BJ (cell line): ENCODE data around the gene TNFSF11. TPM values are rescaled to one million over a fixed set of nuclear protein-coding genes. Genes with fewer than 3 reads are reported as not detected.

Source experiments
- CTCF ChIA-PET: fragments of 350-600 bp; formaldehyde crosslinking; extraction: SDS; loops from one replicate; lab custom pipeline; 2021; ENCODE audit warnings: antibody characterized with exemption, inconsistent platforms; lab: Yijun Ruan, JAX
- POLR2A ChIA-PET: fragments of 300-600 bp; sonication (Branson Sonifier 250); formaldehyde crosslinking; extraction: SDS; loops from one replicate; lab custom pipeline; 2021; ENCODE audit warnings: antibody characterized with exemption; lab: Charles Lee
- DNase-seq: peaks from one replicate; pipeline ENCODE4 v3.0.0-alpha.2; 2011; ENCODE audit warnings: low read depth
- H3K27me3 ChIP-seq: 2 replicates; pipeline ENCODE4 v1.6.0; 2011; ENCODE audit warnings: low read length; ENCODE audit not compliant: control insufficient read depth, insufficient read depth
- H3K36me3 ChIP-seq: 2 replicates; pipeline ENCODE4 v1.5.1; 2011; ENCODE audit warnings: low read length; ENCODE audit not compliant: control insufficient read depth, insufficient read depth
- H3K4me3 ChIP-seq: 2 replicates; pipeline ENCODE4 v1.5.1; 2011; ENCODE audit warnings: low read depth, mild to moderate bottlenecking, control low read depth, low read length
- CTCF ChIP-seq: IDR thresholded peaks from 2 replicates; pipeline ENCODE4 v1.5.1; 2011; ENCODE audit warnings: low read depth, mild to moderate bottlenecking, control low read depth, inconsistent platforms, low read length, moderate library complexity; ENCODE audit not compliant: insufficient read depth
- polyA plus RNA-seq: library from polyadenylated mRNA; depleted of rRNA; stranded (reverse); fragments of >200 nt; gene quantifications from 2 replicates; pipeline ENCODE4 v1.2.3, GENCODE V29; 2011

Gene TNFSF11
- polyA plus RNA-seq, 1 experiment: not detected

DNA sequence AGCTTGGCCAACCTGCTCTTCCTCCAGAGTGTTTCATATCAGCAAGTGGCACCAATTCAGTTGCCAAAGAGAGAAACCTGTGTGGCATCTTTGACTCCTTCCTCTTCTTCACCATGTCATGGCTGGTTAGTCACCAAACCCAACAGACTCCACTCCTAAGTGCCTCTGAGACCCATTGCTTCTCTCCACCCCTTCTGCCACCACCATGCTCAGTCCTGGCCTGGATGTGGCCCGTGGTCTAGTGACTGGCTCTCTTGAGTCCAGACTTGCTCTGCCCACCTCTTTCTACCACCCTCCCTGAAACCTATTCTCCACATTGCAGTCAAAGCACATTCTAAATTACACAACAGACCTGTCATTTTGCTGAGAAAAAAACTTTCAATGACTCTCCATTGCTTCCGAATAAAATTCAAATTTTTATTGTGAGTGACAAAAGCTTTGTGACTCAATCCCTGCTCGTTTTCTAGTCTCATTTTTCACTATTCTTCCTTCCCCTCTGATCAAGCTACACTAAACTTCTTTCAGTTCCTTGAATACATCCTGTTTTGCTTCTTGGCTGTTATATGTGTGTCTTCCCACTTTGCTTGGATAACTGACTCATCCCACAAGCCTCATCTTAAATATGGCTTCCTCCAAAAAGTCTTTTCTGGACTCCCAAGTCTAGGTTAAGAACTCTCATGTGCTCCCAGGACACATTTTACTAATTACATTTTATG lies 12.0 kb upstream of the TNFSF11 start:
- Histone ChIP-seq H3K4me3 (no peak overlapping the region), H3K27me3 (no peaks in the 10 kb centered on the region), H3K36me3 (no peaks in the 10 kb centered on the region)
- POLR2A ChIA-PET: no interaction called here
- TF ChIP-seq CTCF: no peak
- DNase-seq: no peak
- CTCF ChIA-PET: no interaction called here

GRCh38 chr13:42567906-42568305 lies 6.0 kb upstream of the TNFSF11 start:
- POLR2A ChIA-PET: no interaction called here

GRCh38 chr13:42569576-42570344 lies 4.2 kb upstream of the TNFSF11 start:
- POLR2A ChIA-PET: no interaction called here
- CTCF ChIA-PET: no interaction called here
- Histone ChIP-seq H3K36me3 (no peaks in the 10 kb centered on the region), H3K27me3 (peaks cover 10% of the 10 kb centered on the region), H3K4me3 (no peak overlapping the region)
- no peak for TF ChIP-seq CTCF
- DNase-seq: no peak

More at GRCh38 chr13:42567906-42568305, 6.0 kb upstream of the TNFSF11 start:
- Histone ChIP-seq H3K36me3 (no peaks in the 10 kb centered on the region), H3K4me3 (no peak overlapping the region), H3K27me3 (peaks cover 1% of the 10 kb centered on the region)
- CTCF ChIA-PET: no interaction called here
- TF ChIP-seq CTCF: no peak
- DNase-seq: no peak

DNA sequence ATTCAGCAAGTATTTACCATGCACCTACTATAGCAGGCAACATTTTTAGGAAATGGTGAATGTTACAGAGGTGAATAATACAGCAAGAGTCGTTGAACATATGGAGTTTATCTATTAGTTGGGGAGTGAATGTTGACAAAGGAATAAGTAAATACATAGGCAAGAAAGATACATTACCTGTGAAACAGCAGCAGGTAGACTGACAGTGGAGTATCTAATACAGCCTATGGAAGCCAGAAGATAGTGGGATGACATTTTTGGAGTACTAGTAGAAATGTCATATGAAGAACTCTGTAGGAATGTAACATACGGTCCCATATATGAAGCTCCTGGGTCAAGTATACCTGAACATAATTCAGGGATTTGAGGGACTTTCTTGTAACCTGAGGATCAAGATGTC lies 2.1 kb upstream of the TNFSF11 start:
- ChIA-PET POLR2A (no interaction called here), CTCF (no interaction called here)
- H3K27me3 ChIP-seq: peaks cover 18% of the 10 kb centered on the region
- TF ChIP-seq CTCF: no peak
- H3K36me3 ChIP-seq: no peaks in the 10 kb centered on the region
- no peak for DNase-seq
- H3K4me3 ChIP-seq: no peak overlapping the region

- H3K27me3 ChIP-seq: peaks cover 20% of the 10 kb centered on the region
- H3K4me3 ChIP-seq: no peak overlapping the region
- no peak for TF ChIP-seq CTCF
- CTCF ChIA-PET: no interaction called here
- POLR2A ChIA-PET: no interaction called here
- no peaks in the 10 kb centered on the region for H3K36me3 ChIP-seq
- DNase-seq: no peak
Measured at GRCh38 chr13:42574435-42575311, 721 bp downstream of the TNFSF11 start.
